ENCODE data around the gene CA5A. TPM values are rescaled to one million over a fixed set of nuclear protein-coding genes. Genes with fewer than 3 reads are reported as not detected.

CA5A gene
- total RNA-seq, 1 experiment from 2014 or later, result 1.7 TPM

DNA sequence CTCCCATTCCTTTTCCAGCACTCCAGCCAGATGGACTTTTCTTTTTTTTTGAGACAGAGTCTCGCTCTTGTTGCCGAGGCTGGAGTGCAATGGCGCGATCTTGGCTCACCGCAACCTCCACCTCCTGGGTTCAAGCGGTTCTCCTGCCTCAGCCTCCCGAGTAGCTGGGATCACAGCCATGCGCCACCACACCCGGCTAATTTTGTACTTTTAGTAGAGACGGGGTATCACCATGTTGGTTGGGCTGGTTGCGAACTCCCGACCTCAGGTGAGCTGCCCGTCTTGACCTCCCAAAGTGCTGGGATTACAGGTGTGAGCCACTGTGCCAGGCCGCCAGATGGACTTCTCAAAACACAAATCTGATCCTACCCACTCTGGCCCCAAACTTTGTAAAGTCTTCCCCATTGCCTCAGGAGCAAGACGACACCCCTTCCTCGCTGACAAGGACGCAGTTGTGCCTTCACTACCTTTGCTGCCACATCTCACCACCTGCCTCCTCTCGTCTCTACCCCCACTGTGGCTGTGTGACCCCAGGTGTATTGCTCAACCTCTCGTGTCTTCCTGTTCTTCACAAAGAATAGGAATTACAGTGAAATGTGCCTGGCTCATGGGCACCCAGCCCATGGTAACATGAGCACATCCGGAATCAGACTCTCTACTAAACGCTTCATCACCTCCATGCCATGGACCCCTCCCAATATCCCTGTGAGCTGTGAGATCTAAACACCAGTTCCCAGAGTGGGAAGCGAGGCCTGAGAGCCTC, 11.2 kb upstream of the CA5A start:
- POLR2A ChIA-PET, result no interaction called here
- no peaks in the 10 kb centered on the region for H3K9me3 ChIP-seq
- peak overlapping the region; percentile 100 for H3K27ac Mint-ChIP-seq (ENCODE audit: unreplicated experiment)

DNA sequence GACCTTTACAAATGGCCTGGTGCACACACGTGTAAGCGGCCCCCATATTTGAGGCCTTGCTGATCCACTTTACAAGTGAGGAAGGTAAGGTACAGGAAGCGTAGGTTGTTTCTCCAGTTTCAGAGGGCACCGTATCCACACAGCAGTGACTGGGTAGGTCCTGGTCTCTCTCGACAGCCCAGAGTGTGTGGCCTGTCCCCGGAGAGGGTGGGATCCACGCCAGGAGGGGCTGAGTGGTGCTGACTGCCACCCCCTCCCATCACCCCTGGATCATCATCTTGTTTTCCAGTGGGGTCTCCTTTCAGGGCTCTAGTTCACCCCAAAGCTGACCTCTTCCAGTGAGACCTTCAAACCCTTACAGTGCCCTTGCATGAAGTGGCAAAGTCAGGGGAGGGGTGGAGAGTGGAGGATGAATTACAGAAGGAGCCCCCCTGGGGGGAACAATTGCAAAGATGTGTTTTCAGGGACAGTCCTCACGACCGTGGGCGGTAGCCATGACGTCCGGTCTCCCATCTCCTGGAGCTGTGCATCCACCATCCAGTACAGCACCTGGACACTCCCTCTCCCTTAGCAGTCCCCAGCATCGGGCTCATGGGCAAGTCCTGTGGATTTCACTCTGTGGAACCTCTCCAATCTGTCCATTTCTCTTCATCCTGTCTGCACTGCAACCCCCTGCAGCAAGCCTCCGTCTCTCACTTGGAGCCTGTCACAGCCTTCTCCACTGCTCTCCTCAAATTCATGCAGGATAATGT, 10.4 kb upstream of the CA5A start:
- no TSS peak for BruUV-seq (replicated peaks)
- Histone ChIP-seq H3K4me1 (peaks cover 43% of the 10 kb centered on the region), H3K4me3 (ENCODE audit: low read depth, low read length) (no peak overlapping the region), H3K36me3 (ENCODE audit: control insufficient read depth, insufficient read depth, low read length) (no peaks in the 10 kb centered on the region), H3K27me3 (replicated peaks; ENCODE audit: control insufficient read depth, insufficient read depth, low read length) (no peaks in the 10 kb centered on the region), H3K9me3 (no peaks in the 10 kb centered on the region)
- Mint-ChIP-seq H3K4me1 (ENCODE audit: low read depth, unreplicated experiment) (peaks cover 32% of the 10 kb centered on the region), H3K36me3 (ENCODE audit: insufficient read depth, unreplicated experiment) (peaks cover 29% of the 10 kb centered on the region), H3K9me3 (ENCODE audit: unreplicated experiment) (no peaks in the 10 kb centered on the region), H3K27ac (ENCODE audit: unreplicated experiment) (peak overlapping the region; percentile 100), H3K4me3 (ENCODE audit: unreplicated experiment) (no peak overlapping the region), H3K27me3 (ENCODE audit: insufficient read depth, unreplicated experiment) (peaks cover 2% of the 10 kb centered on the region)
- ChIA-PET CTCF (no interaction called here), POLR2A (no interaction called here)
- TF ChIP-seq, protein P1, sequence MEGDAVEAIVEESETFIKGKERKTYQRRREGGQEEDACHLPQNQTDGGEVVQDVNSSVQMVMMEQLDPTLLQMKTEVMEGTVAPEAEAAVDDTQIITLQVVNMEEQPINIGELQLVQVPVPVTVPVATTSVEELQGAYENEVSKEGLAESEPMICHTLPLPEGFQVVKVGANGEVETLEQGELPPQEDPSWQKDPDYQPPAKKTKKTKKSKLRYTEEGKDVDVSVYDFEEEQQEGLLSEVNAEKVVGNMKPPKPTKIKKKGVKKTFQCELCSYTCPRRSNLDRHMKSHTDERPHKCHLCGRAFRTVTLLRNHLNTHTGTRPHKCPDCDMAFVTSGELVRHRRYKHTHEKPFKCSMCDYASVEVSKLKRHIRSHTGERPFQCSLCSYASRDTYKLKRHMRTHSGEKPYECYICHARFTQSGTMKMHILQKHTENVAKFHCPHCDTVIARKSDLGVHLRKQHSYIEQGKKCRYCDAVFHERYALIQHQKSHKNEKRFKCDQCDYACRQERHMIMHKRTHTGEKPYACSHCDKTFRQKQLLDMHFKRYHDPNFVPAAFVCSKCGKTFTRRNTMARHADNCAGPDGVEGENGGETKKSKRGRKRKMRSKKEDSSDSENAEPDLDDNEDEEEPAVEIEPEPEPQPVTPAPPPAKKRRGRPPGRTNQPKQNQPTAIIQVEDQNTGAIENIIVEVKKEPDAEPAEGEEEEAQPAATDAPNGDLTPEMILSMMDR (IDR thresholded peaks at IDR 0.05; ENCODE audit: insufficient read depth in 1 of 2, low read depth in 1 of 2, low read length in 1 of 2, severe bottlenecking in 1 of 2, unreplicated experiment in 1 of 2), result no peak
- DNase-seq, result no peak
- intact Hi-C loops (cut with micrococcal nuclease; ENCODE audit: unreplicated experiment), result loop anchor here (5.0 kb wide), 1 partner anchor 94 kb away; no protein-coding TSS in a partner anchor

More for the DNA sequence above, 11.2 kb upstream of the CA5A start:
- BruUV-seq (replicated peaks), result no TSS peak
- H3K9me3 Mint-ChIP-seq (ENCODE audit: unreplicated experiment), result no peaks in the 10 kb centered on the region
- CTCF ChIA-PET, result no interaction called here
- TF ChIP-seq, protein P1 (IDR thresholded peaks at IDR 0.05; ENCODE audit: insufficient read depth in 1 of 2, low read depth in 1 of 2, low read length in 1 of 2, severe bottlenecking in 1 of 2, unreplicated experiment in 1 of 2), result no peak
- H3K36me3 ChIP-seq (ENCODE audit: control insufficient read depth, insufficient read depth, low read length), result no peaks in the 10 kb centered on the region
- H3K4me3 Mint-ChIP-seq (ENCODE audit: unreplicated experiment), result peak overlapping the region; percentile 30
- H3K27me3 Mint-ChIP-seq (ENCODE audit: insufficient read depth, unreplicated experiment), result peaks cover 2% of the 10 kb centered on the region
- no peak for DNase-seq
- no peak overlapping the region for H3K4me3 ChIP-seq (ENCODE audit: low read depth, low read length)
- peaks cover 36% of the 10 kb centered on the region for H3K36me3 Mint-ChIP-seq (ENCODE audit: insufficient read depth, unreplicated experiment)
- intact Hi-C loops (cut with micrococcal nuclease; ENCODE audit: unreplicated experiment), result loop anchor here (5.0 kb wide), 1 partner anchor 95 kb away; no protein-coding TSS in a partner anchor
- H3K27me3 ChIP-seq (replicated peaks; ENCODE audit: control insufficient read depth, insufficient read depth, low read length), result no peaks in the 10 kb centered on the region
- peaks cover 46% of the 10 kb centered on the region for H3K4me1 ChIP-seq
- peaks cover 39% of the 10 kb centered on the region for H3K4me1 Mint-ChIP-seq (ENCODE audit: low read depth, unreplicated experiment)

- POLR2A ChIA-PET, result interaction anchor here (0.5 to 1.5 kb wide), 7 partner anchors 9 to 543 kb away, joined by 3 to 20 read pairs (median 4); partner anchors contain the start of genes CA5A and SLC7A5
These were observed 9.2 kb upstream of the CA5A start for GRCh38 chr16:87945351-87946042.

More at GRCh38 chr16:87945351-87946042, 9.2 kb upstream of the CA5A start:
- Mint-ChIP-seq H3K4me1 (ENCODE audit: low read depth, unreplicated experiment) (peaks cover 32% of the 10 kb centered on the region), H3K27me3 (ENCODE audit: insufficient read depth, unreplicated experiment) (peaks cover 2% of the 10 kb centered on the region), H3K9me3 (ENCODE audit: unreplicated experiment) (no peaks in the 10 kb centered on the region), H3K36me3 (ENCODE audit: insufficient read depth, unreplicated experiment) (peaks cover 21% of the 10 kb centered on the region), H3K4me3 (ENCODE audit: unreplicated experiment) (peak overlapping the region; percentile 84), H3K27ac (ENCODE audit: unreplicated experiment) (peak overlapping the region; percentile 100)
- intact Hi-C loops (cut with micrococcal nuclease; ENCODE audit: unreplicated experiment), result loop anchor here (2.0 to 5.0 kb wide), 3 partner anchors 93 to 563 kb away; no protein-coding TSS in a partner anchor
- H3K36me3 ChIP-seq (ENCODE audit: control insufficient read depth, insufficient read depth, low read length), result no peaks in the 10 kb centered on the region
- DNase-seq, result peak; percentile 99 to 100
- CTCF ChIA-PET, result interaction anchor here (0.6 to 1.5 kb wide), 6 partner anchors 15 to 89 kb away, joined by 3 to 6 read pairs (median 4); no protein-coding TSS in a partner anchor
- TF ChIP-seq, protein P1 (IDR thresholded peaks at IDR 0.05; ENCODE audit: insufficient read depth in 1 of 2, low read depth in 1 of 2, low read length in 1 of 2, severe bottlenecking in 1 of 2, unreplicated experiment in 1 of 2), result no peak
- H3K4me1 ChIP-seq, result peaks cover 43% of the 10 kb centered on the region
- H3K27me3 ChIP-seq (replicated peaks; ENCODE audit: control insufficient read depth, insufficient read depth, low read length), result no peaks in the 10 kb centered on the region
- no peaks in the 10 kb centered on the region for H3K9me3 ChIP-seq
- BruUV-seq (replicated peaks), result no TSS peak
- H3K4me3 ChIP-seq (ENCODE audit: low read depth, low read length), result peak overlapping the region; percentile 48
